ENCODE results near the gene TUBA3C.
"Not testable (repeated sequence)": the region's sequence is repeated elsewhere in the genome, so short reads cannot be mapped to it uniquely, and the experiment has no call there.

TUBA3C gene

GRCh38 chr13:19181621-19182485 is at the start of gene TUBA3C:
Gene TUBA3C (minus strand): TSS chr13:19181824. CDS start chr13:19181747, 77 bp downstream.
- no peak for TF ChIP-seq ZNF274 (IDR thresholded peaks at IDR 0.05; ENCODE audit: low read depth, low read length)
- H3K4me3 ChIP-seq (ENCODE audit: low read length), result no peak within 1 kb of the TSS

GRCh38 chr13:19207413-19207812 is 25.8 kb upstream of the TUBA3C start:
- H3K4me3 ChIP-seq (ENCODE audit: low read length), result not testable (repeated sequence)

DNA sequence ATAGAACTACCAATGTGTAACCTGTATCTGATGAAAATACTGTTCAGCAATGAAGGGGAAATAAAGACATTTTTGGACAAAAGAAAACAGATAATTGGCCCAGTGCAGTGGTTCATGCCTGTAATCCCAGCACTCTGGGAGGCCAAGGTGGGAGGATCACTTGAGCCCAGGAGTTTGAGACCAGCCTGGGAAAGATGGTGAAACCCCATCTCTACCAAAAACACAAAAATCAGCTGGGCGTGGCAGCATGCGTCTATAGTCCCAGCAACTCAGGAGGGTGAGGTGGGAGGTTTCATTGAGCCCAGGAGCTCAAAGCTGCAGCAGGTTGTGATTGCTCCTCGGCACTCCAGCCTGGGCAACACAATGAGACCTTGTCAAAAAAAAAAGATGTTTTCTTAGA is 11.0 kb upstream of the TUBA3C start:
- not testable (repeated sequence) for H3K4me3 ChIP-seq (ENCODE audit: low read length)

DNA sequence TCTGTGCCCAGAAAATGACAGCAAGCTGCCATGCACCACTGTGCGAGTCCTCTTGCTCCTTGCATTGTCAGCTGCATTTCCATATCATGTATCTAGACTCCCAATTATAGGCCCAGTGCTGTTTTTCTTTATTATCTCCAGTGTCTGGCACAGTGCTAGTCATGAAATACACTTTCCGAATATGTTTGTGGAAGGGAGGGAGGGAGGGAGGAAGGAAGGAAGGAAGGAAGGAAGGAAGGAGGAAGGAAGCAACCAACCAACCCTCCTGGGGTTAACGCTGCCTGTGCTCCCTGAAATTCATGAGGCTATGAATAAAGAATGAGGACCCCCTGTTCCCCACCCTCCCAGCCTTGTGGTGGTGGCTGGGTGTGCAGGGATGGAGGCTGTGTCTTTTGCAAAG is 8.3 kb upstream of the TUBA3C start:
- not testable (repeated sequence) for H3K4me3 ChIP-seq (ENCODE audit: low read length)

GRCh38 chr13:19189368-19189767 is 7.7 kb upstream of the TUBA3C start:
- not testable (repeated sequence) for H3K4me3 ChIP-seq (ENCODE audit: low read length)

DNA sequence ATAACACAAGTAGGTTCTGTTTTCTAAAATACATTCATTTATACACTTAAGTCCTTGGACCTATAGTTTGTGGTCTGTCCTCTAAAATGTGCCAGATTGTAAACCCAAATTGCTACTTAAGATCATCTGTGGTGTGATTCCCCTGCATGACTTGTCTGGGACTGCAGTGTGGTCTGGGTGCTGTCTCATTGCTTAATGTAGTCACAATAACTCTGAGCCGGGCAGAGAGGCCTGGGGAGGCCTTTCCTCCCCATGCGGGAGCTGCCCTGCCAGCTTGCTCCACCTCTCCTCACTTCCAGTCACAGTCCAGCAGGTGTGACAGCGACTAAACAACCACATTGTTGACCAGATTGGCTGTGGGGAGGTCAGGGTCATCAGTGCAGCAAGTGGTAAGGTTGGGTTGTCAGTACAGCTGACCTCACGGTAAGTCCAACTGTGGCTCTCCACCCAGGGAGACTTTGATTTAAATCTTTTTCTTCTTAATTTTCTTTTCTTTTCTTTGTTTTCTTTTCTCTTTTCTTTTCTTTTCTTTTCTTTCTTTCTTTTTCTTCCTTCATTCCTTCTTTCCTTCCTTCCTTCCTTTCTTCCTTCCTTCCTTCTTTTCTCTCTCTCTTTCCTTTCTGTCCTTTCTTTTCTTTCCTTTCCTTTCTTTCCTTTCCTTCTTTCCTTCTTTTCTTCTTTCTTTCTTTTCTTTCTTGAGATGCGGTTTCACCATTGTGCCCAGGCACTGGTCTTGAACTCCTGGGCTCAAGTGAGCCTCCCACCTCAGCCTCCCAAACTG is 4.4 kb upstream of the TUBA3C start:
- TF ChIP-seq ZNF274 (IDR thresholded peaks at IDR 0.05; ENCODE audit: low read depth, low read length), result no peak
- H3K4me3 ChIP-seq (ENCODE audit: low read length), result no peak overlapping the region

DNA sequence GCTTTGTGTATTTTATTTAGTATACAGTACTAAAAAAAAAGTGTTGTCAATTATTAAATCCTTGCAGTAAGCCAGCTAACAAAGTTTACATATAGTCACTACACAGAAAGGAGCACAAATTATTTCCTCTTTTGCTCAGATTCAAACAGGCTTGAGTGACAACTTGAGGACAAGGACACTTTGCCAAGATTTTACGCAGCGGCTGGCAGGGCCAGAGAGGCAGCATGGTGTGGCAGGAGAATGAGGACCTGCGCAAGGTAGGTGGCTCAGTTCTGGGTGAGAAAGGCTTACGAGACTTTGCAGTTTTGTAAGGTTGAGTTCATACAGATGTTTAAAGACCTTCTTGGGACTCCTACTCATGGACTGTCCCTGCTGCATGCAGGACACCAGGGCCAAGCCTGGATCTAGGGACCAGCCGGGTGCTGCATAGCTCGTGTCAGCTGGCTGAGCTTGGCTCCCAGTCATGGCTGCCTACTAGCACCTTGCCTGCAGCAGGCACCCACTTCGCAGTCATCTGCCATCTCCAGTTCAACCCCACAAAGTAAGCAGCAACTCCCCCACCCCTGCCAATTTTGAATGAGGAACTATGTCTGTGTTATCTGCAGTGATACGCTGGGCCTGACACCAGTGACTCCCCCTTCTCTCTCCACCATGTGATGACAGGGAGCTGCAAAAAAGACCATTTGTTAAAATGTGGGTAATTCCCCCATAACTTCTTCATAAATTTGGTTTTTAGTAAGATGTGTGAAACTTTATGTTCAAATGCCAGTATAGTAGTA is 3.7 kb upstream of the TUBA3C start:
- TF ChIP-seq ZNF274 (IDR thresholded peaks at IDR 0.05; ENCODE audit: low read depth, low read length), result no peak
- no peak overlapping the region for H3K4me3 ChIP-seq (ENCODE audit: low read length)

- no peak for TF ChIP-seq ZNF274 (IDR thresholded peaks at IDR 0.05; ENCODE audit: low read depth, low read length)
- H3K4me3 ChIP-seq (ENCODE audit: low read length), result no peak overlapping the region
Measured at GRCh38 chr13:19184176-19184575, 2.6 kb upstream of the TUBA3C start.

GRCh38 chr13:19183676-19184075 is 2.1 kb upstream of the TUBA3C start:
- H3K4me3 ChIP-seq (ENCODE audit: low read length), result no peak overlapping the region
- TF ChIP-seq ZNF274 (IDR thresholded peaks at IDR 0.05; ENCODE audit: low read depth, low read length), result no peak

GRCh38 chr13:19182536-19182935 is 912 bp upstream of the TUBA3C start:
- no peak overlapping the region for H3K4me3 ChIP-seq (ENCODE audit: low read length)
- no peak for TF ChIP-seq ZNF274 (IDR thresholded peaks at IDR 0.05; ENCODE audit: low read depth, low read length)

DNA sequence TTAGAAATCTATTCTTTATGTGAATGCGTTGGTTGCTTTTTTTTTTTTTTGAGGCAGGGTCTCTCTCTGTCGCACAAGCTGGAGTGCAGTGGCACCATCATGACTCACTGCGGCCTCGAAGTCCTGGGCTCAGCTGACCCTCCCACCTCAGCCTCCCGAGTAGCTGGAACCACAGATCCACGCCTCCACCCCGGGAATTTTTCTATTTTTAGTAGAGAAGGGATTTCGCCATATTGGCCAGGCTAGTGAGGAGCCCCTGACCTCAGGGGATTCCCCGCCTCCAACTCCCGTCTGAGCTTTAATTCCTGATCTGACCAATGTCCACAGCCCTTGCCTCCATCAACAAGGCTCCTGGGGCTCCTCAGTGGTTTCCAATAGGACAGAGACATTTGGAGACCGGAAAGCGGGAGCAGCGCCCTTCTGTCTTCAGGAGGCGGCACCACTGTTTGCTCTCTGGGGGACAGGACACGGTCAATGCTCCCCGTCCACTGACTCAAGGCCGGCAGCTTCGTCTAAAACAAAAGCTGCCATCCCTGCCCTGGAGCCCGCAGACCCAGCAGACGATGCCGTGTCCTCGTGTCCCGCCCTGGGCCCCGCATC is 503 bp downstream of the TUBA3C start:
- H3K4me3 ChIP-seq (ENCODE audit: low read length), result no peak overlapping the region
- TF ChIP-seq ZNF274 (IDR thresholded peaks at IDR 0.05; ENCODE audit: low read depth, low read length), result no peak

DNA sequence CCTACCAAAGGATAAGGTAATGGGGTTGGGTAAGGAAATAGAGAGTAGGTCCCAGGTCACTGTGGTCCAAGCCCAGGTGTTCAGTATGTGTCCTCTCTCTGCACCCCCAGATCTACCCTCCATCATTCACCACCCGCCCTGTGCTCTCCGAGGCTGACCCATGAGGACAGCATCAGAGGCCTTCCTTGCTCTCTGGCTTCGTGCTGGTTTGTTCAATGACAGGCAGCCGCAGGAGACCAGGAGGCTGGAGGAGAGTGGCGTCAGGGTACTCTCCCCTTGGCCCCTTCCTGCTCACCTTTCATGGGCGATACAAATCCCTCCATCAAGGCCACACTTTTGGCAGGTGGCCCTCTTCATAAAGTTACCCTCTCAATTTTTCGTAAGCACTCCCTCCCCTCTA is 1.7 kb downstream of the TUBA3C start:
- TF ChIP-seq ZNF274 (IDR thresholded peaks at IDR 0.05; ENCODE audit: low read depth, low read length), result no peak

GRCh38 chr13:19178901-19179593 is 2.6 kb downstream of the TUBA3C start:
- H3K4me3 ChIP-seq (ENCODE audit: low read length), result no peak overlapping the region
- no peak for TF ChIP-seq ZNF274 (IDR thresholded peaks at IDR 0.05; ENCODE audit: low read depth, low read length)

More for the DNA sequence above, 1.7 kb downstream of the TUBA3C start:
- no peak overlapping the region for H3K4me3 ChIP-seq (ENCODE audit: low read length)

DNA sequence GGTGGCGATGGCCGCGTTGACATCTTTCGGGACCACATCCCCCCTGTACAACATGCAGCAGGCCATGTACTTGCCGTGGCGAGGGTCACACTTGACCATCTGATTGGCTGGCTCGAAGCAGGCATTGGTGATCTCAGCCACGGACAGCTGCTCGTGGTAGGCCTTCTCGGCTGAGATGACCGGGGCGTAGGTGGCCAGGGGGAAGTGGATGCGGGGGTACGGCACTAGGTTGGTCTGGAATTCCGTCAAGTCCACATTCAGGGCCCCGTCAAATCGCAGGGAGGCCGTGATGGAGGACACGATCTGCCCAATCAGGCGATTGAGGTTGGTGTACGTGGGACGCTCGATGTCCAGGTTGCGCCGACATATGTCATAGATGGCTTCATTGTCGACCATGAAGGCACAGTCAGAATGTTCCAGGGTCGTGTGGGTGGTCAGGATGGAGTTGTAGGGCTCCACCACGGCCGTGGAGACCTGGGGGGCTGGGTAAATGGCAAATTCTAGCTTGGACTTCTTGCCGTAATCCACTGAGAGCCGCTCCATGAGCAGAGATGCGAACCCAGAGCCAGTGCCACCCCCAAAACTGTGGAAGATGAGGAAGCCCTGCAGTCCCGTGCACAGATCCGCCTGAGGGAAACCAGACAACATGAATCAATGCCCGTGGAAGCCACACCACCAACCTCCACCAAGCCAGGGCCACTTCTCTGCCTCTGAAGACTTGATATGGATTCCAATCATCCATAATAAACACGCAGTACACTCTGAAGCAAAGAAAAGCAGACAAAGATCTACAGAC is 4.4 kb downstream of the TUBA3C start:
- not testable (repeated sequence) for H3K4me3 ChIP-seq (ENCODE audit: low read length)
